H1 (cell line): ENCODE results near the gene EMC1. TPM values are rescaled to one million over a fixed set of nuclear protein-coding genes. Genes with fewer than 3 reads are reported as not detected.

Experiments
- CTCF ChIA-PET: fragments of 300-600 bp; sonication (Branson Sonifier 250); formaldehyde crosslinking; loops from one replicate; lab custom pipeline; 2021; ENCODE audit not compliant: partially characterized antibody; lab: Charles Lee
- POLR2A ChIA-PET: fragments of 300-600 bp; sonication (Branson Sonifier 250); formaldehyde crosslinking; loops from one replicate; lab custom pipeline; 2021; ENCODE audit warnings: inconsistent platforms; ENCODE audit not compliant: partially characterized antibody; lab: Charles Lee
- DNase-seq, 2 experiments: peaks; one replicate each; pipeline versions ENCODE4 v3.0.0 to v3.0.0-alpha.2; 2010 to 2022; ENCODE audit warnings: low spot score in 2 of 2, low read depth in 1 of 2, mixed read lengths in 1 of 2
- FAIRE-seq: peaks from 2 replicates; lab custom pipeline; 2011; peaks lifted over from hg19 to GRCh38; lab: Jason Lieb, UNC
- H2AFZ ChIP-seq: 2 replicates; pipeline ENCODE4 v1.8.1; 2012; ENCODE audit warnings: low read length, inconsistent platforms
- H2AK5ac ChIP-seq: 2 replicates; pipeline ENCODE4 v1.6.1; 2013; ENCODE audit warnings: low read depth, low read length
- H2BK120ac ChIP-seq: replicated peaks from 2 replicates; pipeline ENCODE3; 2013; ENCODE audit warnings: low read depth, low read length, inconsistent platforms
- H2BK12ac ChIP-seq: 2 replicates; pipeline ENCODE4 v1.6.1; 2013; ENCODE audit warnings: low read depth, low read length
- H2BK15ac ChIP-seq: 2 replicates; pipeline ENCODE4 v1.6.1; 2013; ENCODE audit warnings: low read length
- H2BK20ac ChIP-seq: 2 replicates; pipeline ENCODE4 v1.6.1; 2013; ENCODE audit warnings: low read length
- H2BK5ac ChIP-seq: 2 replicates; pipeline ENCODE4 v1.6.1; 2013; ENCODE audit warnings: low read depth, low read length
- H3K14ac ChIP-seq: 2 replicates; pipeline ENCODE4 v1.6.1; 2013; ENCODE audit warnings: inconsistent platforms; ENCODE audit not compliant: insufficient read length
- H3K18ac ChIP-seq: 2 replicates; pipeline ENCODE4 v1.6.1; 2013; ENCODE audit warnings: low read length; ENCODE audit errors: extremely low read depth
- H3K23ac ChIP-seq: 2 replicates; pipeline ENCODE4 v1.6.1; 2013; ENCODE audit warnings: inconsistent platforms; ENCODE audit not compliant: insufficient read length
- H3K23me2 ChIP-seq: 2 replicates; pipeline ENCODE4 v1.6.1; 2013; ENCODE audit warnings: low read depth, low read length
- H3K27ac ChIP-seq: 2 replicates; pipeline ENCODE4 v1.6.1; 2011; ENCODE audit warnings: low read depth, low read length, inconsistent platforms
- H3K27me3 ChIP-seq, 4 experiments: replicated peaks in 1 of 4; 1 replicate in 1 of 4; 2 replicates in 3 of 4; pipeline versions ENCODE4 v1.6.1 to v1.8.1; 2011 to 2013; ENCODE audit warnings: low read length in 3 of 4, mild to moderate bottlenecking in 3 of 4, inconsistent platforms in 2 of 4, mixed read lengths in 2 of 4, moderate library complexity in 1 of 4; ENCODE audit not compliant: control insufficient read depth in 3 of 4, insufficient read depth in 3 of 4; ENCODE audit errors: extremely low read depth in 1 of 4
- H3K36me3 ChIP-seq, 4 experiments: 2 replicates each; pipeline versions ENCODE4 v1.6.1 to v1.8.1; 2011 to 2013; ENCODE audit warnings: mild to moderate bottlenecking in 4 of 4, low read length in 3 of 4, moderate library complexity in 2 of 4, control low read depth in 1 of 4, inconsistent platforms in 1 of 4; ENCODE audit not compliant: insufficient read depth in 4 of 4, control insufficient read depth in 2 of 4
- H3K4ac ChIP-seq: replicated peaks from 2 replicates; pipeline ENCODE3; 2013; ENCODE audit warnings: low read length, low read depth, mixed read lengths, inconsistent platforms; ENCODE audit not compliant: insufficient read length
- H3K4me1 ChIP-seq, 4 experiments: replicated peaks in 1 of 4; 1 replicate in 1 of 4; 2 replicates in 3 of 4; pipeline versions ENCODE4 v1.6.1 to v1.8.1; 2011 to 2013; ENCODE audit warnings: low read length in 3 of 4, inconsistent platforms in 2 of 4, mixed read lengths in 1 of 4; ENCODE audit not compliant: insufficient read depth in 4 of 4, control insufficient read depth in 3 of 4
- H3K4me2 ChIP-seq, 2 experiments: 2 replicates each; pipeline versions ENCODE4 v1.6.1 to v1.8.1; 2011 to 2013; ENCODE audit warnings: low read depth in 2 of 2, low read length in 2 of 2, control low read depth in 1 of 2, inconsistent platforms in 1 of 2, mild to moderate bottlenecking in 1 of 2; ENCODE audit not compliant: insufficient read depth in 1 of 2
- H3K4me3 ChIP-seq, 4 experiments: fragments of 200-600, 300-600 bp in 1 of 4; sonication (generic), shearing (Covaris generic), sonication (Bioruptor Twin) in 1 of 4; 2 replicates each; pipeline versions ENCODE4 v1.5.1 to v1.8.1; 2011 to 2016; ENCODE audit warnings: low read length in 4 of 4, low read depth in 3 of 4, control low read depth in 2 of 4, inconsistent platforms in 2 of 4, mild to moderate bottlenecking in 2 of 4, mixed read lengths in 1 of 4, moderate library complexity in 1 of 4; ENCODE audit not compliant: insufficient read depth in 2 of 4; ENCODE audit errors: extremely low read depth in 1 of 4
- H3K56ac ChIP-seq: replicated peaks from 2 replicates; pipeline ENCODE3; 2013; ENCODE audit warnings: low read depth, mild to moderate bottlenecking, mixed read lengths, low read length, inconsistent platforms; ENCODE audit not compliant: insufficient read length
- H3K79me1 ChIP-seq: 2 replicates; pipeline ENCODE4 v1.6.1; 2013; ENCODE audit warnings: low read depth, low read length, control low read depth
- H3K79me2 ChIP-seq, 2 experiments: 2 replicates each; pipeline versions ENCODE4 v1.6.1 to v1.8.1; 2012 to 2013; ENCODE audit warnings: low read length in 2 of 2, mild to moderate bottlenecking in 2 of 2, inconsistent platforms in 1 of 2; ENCODE audit not compliant: insufficient read depth in 2 of 2, control insufficient read depth in 1 of 2
- H3K9ac ChIP-seq, 4 experiments: replicated peaks in 1 of 4; 1 replicate in 1 of 4; 2 replicates in 3 of 4; pipeline versions ENCODE4 v1.6.1 to v1.8.1; 2011 to 2013; ENCODE audit warnings: low read depth in 3 of 4, low read length in 3 of 4, control low read depth in 2 of 4, mild to moderate bottlenecking in 2 of 4, moderate library complexity in 2 of 4, inconsistent platforms in 1 of 4; ENCODE audit errors: extremely low read depth in 1 of 4
- H3K9me3 ChIP-seq, 2 experiments: 2 replicates each; pipeline versions ENCODE4 v1.6.1 to v1.8.1; 2012 to 2013; ENCODE audit warnings: mild to moderate bottlenecking in 2 of 2, moderate library complexity in 2 of 2, control low read depth in 1 of 2, inconsistent platforms in 1 of 2, low read depth in 1 of 2, low read length in 1 of 2, mixed read lengths in 1 of 2; ENCODE audit not compliant: insufficient read depth in 2 of 2
- H4K20me1 ChIP-seq, 2 experiments: replicated peaks in 1 of 2; 2 replicates each; pipeline versions ENCODE3 to v1.8.1; 2011 to 2013; ENCODE audit warnings: inconsistent platforms in 2 of 2, low read length in 2 of 2, mild to moderate bottlenecking in 1 of 2; ENCODE audit not compliant: insufficient read depth in 2 of 2, control insufficient read depth in 1 of 2
- H4K5ac ChIP-seq: 2 replicates; pipeline ENCODE4 v1.6.1; 2013; ENCODE audit warnings: low read length, low read depth, mixed read lengths, inconsistent platforms; ENCODE audit not compliant: insufficient read length
- H4K8ac ChIP-seq: 2 replicates; pipeline ENCODE4 v1.8.0; 2013; ENCODE audit warnings: mild to moderate bottlenecking, moderate library complexity, low read length, inconsistent platforms; ENCODE audit not compliant: insufficient read depth; ENCODE audit errors: extremely low read depth
- H4K91ac ChIP-seq: replicated peaks from 2 replicates; pipeline ENCODE3; 2013; ENCODE audit warnings: low read length, mixed read lengths, inconsistent platforms; ENCODE audit not compliant: insufficient read length
- ASH2L ChIP-seq: fragments of 200-600, 300-600 bp; sonication (generic); IDR thresholded peaks from one replicate; pipeline ENCODE4 v1.7.1; 2017; ENCODE audit warnings: low read length
- BRCA1 ChIP-seq: IDR thresholded peaks from 2 replicates; pipeline ENCODE4 v1.6.1; 2012; ENCODE audit warnings: low read depth, low read length, improper control_type of control experiment
- CHD2 ChIP-seq: IDR thresholded peaks from 2 replicates; pipeline ENCODE4 v1.6.1; 2012; ENCODE audit warnings: low read length, improper control_type of control experiment
- EGR1 ChIP-seq: IDR thresholded peaks from 2 replicates; pipeline ENCODE4 v1.6.1; 2011; ENCODE audit warnings: low read depth, low read length, borderline replicate concordance
- EZH2 ChIP-seq: fragments of 200-600 bp; sonication (generic); IDR thresholded peaks from 2 replicates; pipeline ENCODE4 v1.7.1; 2012; ENCODE audit warnings: low read depth, mild to moderate bottlenecking, moderate library complexity, low read length, inconsistent platforms; ENCODE audit not compliant: severe bottlenecking
- FOSL1 ChIP-seq: IDR thresholded peaks from 2 replicates; pipeline ENCODE4 v1.6.1; 2011; ENCODE audit warnings: mild to moderate bottlenecking, low read depth, low read length, moderate library complexity; ENCODE audit not compliant: insufficient read depth
- GABPA ChIP-seq: IDR thresholded peaks from 2 replicates; pipeline ENCODE4 v1.6.1; 2011; ENCODE audit warnings: mild to moderate bottlenecking, low read length, moderate library complexity, borderline replicate concordance; ENCODE audit not compliant: insufficient read depth
- JUND ChIP-seq: IDR thresholded peaks from 2 replicates; pipeline ENCODE4 v1.6.1; 2011; ENCODE audit warnings: mild to moderate bottlenecking, improper control_type of control experiment, low read length
- RAD21 ChIP-seq, 2 experiments: IDR thresholded peaks in 1 of 2; conservative IDR thresholded peaks in 1 of 2; 2 replicates each; pipeline ENCODE4 v1.6.1; 2011; ENCODE audit warnings: low read depth in 2 of 2, low read length in 2 of 2, improper control_type of control experiment in 1 of 2, inconsistent platforms in 1 of 2, mild to moderate bottlenecking in 1 of 2, moderate library complexity in 1 of 2
- RBBP5 ChIP-seq: IDR thresholded peaks from 2 replicates; pipeline ENCODE4 v1.7.1; 2012; ENCODE audit warnings: low read depth, mild to moderate bottlenecking, inconsistent platforms, low read length, moderate library complexity, borderline replicate concordance
- RXRA ChIP-seq: IDR thresholded peaks from 2 replicates; pipeline ENCODE4 v1.6.1; 2011; ENCODE audit warnings: low read depth, mild to moderate bottlenecking, low read length, moderate library complexity; ENCODE audit not compliant: insufficient read depth
- SAP30 ChIP-seq: fragments of 300-600 bp; sonication (generic); IDR thresholded peaks from 2 replicates; pipeline ENCODE4 v1.7.1; 2012; ENCODE audit warnings: low read length, moderate library complexity, mild to moderate bottlenecking, inconsistent platforms; ENCODE audit not compliant: insufficient read depth, insufficient replicate concordance
- SUZ12 ChIP-seq: fragments of 200-600 bp; sonication (generic); IDR thresholded peaks from 2 replicates; pipeline ENCODE4 v1.6.1; 2012; ENCODE audit warnings: mild to moderate bottlenecking, inconsistent platforms, low read length, moderate library complexity, mixed read lengths
- TCF12 ChIP-seq: IDR thresholded peaks from 2 replicates; pipeline ENCODE4 v1.6.1; 2011; ENCODE audit warnings: low read depth, mild to moderate bottlenecking, low read length
- WGBS, 2 experiments: shearing (Covaris generic) in 1 of 2; methylation state at CpG; one replicate each; pipeline versions ENCODE4 v1.1.6 to v1.1.7; 2013 to 2015; ENCODE audit warnings: low lambda C conversion rate in 2 of 2, mixed read lengths in 2 of 2, inconsistent platforms in 1 of 2, low coverage in 1 of 2, missing lambda C conversion rate in 1 of 2; ENCODE audit not compliant: insufficient replicate concordance in 2 of 2, insufficient coverage in 1 of 2, insufficient read length in 1 of 2; ENCODE audit errors: extremely low coverage in 1 of 2, missing lambda C conversion rate in 1 of 2; 5-methylcytosine and 5-hydroxymethylcytosine counted together
- polyA plus RNA-seq, 7 experiments: library from polyadenylated mRNA; depleted of rRNA in 3 of 7; stranded (reverse) in 5 of 7; unstranded in 2 of 7; fragments of >200 nt in 5 of 7; fragments of 200-250 nt in 2 of 7; gene quantifications; 1 replicate in 5 of 7; 2 replicates in 1 of 7; 4 replicates in 1 of 7; pipeline versions ENCODE4 v1.2.1 to v1.2.3, GENCODE V29; 2011 to 2013; ENCODE audit warnings: missing spikeins in 2 of 7, mixed read lengths in 2 of 7
- total RNA-seq: library from RNA; stranded (reverse); fragmentation: NEBNext Ultra II Directional; extraction: Animal tissue kit (Norgen Biotek cat#: 25700); gene quantifications from 2 replicates; pipeline ENCODE4 v1.2.1, GENCODE V29; 2021

EMC1 gene
- total and polyA plus RNA-seq, 2 of the 8 experiments (the other 6 are each of a cell fraction or from before 2014, with no cell fraction given) = 51.0 to 53.5 TPM

- FAIRE-seq (no peak), DNase-seq (no peak)
- Histone ChIP-seq H2BK120ac (no peak overlapping the region), H3K4me3 (no peak overlapping the region), H4K91ac (no peak overlapping the region), H3K79me1 (no peaks in the 10 kb centered on the region), H3K56ac (no peak overlapping the region), H3K18ac (no peak overlapping the region), H2BK12ac (no peak overlapping the region), H2BK20ac (no peak overlapping the region), H3K27ac (no peak overlapping the region), H4K5ac (no peak overlapping the region), H3K4me2 (no peak overlapping the region), H2AK5ac (no peak overlapping the region), H3K79me2 (peaks cover 0 to 5% of the 10 kb centered on the region in 2 experiments; a peak in 1 of 4 replicates), H3K14ac (no peak overlapping the region), H3K4ac (no peak overlapping the region), H2BK15ac (no peak overlapping the region), H4K8ac (no peak overlapping the region), H3K4me1 (peaks cover 0 to 2% (median 0%) of the 10 kb centered on the region in 4 experiments; a peak in 1 of 7 replicates), H2BK5ac (no peak overlapping the region), H3K23ac (no peak overlapping the region), H3K9ac (no peak overlapping the region), H3K9me3 (no peaks in the 10 kb centered on the region), H3K27me3 (no peaks in the 10 kb centered on the region), H3K36me3 (peaks cover 30 to 86% (median 64%) of the 10 kb centered on the region in 4 experiments), H2AFZ (no peak overlapping the region), H4K20me1 (peaks cover 0 to 9% of the 10 kb centered on the region in 2 experiments), H3K23me2 (peaks cover 4% of the 10 kb centered on the region; the same call in 1 of the 2 replicates)
- WGBS, 2 experiments = 97% methylated on average over 3 of the region's 3 CpGs; no CpG with 5 or more reads in 1 of the 2 experiments
- POLR2A ChIA-PET = interaction anchor here (0.7 kb wide), 1 partner anchor 69 kb away, joined by 3 read pairs; no protein-coding TSS in a partner anchor
- CTCF ChIA-PET = no interaction called here
- TF ChIP-seq RAD21 (IDR thresholded peaks at IDR 0.05 in 1 of 2, conservative IDR thresholded peaks at IDR 0.05 in 1 of 2; ENCODE audit: low read depth in 2 of 2, low read length in 2 of 2) = no peak
- TF ChIP-seq TCF12 = no peak
- no peak for TF ChIP-seq RXRA
- no peak for TF ChIP-seq JUND
- TF ChIP-seq FOSL1 = no peak
- no peak for TF ChIP-seq EGR1
- no peak for TF ChIP-seq RBBP5
- no peak for TF ChIP-seq SAP30
- TF ChIP-seq CHD2 = no peak
- TF ChIP-seq GABPA = no peak
- TF ChIP-seq ASH2L = no peak
- TF ChIP-seq BRCA1 = no peak
- no peak for TF ChIP-seq SUZ12
- no peak for TF ChIP-seq EZH2
These were observed 62.1 kb downstream of the EMC1 start for GRCh38 chr1:19189270-19189669.
